HEK293T (cell line): ENCODE measurements around the gene BCAP31.

Source experiments
- FOXK2 ChIP-seq: fragments of 450-650 bp; IDR thresholded peaks from 2 replicates; pipeline ENCODE4 v1.6.1; 2016; ENCODE audit warnings: mild to moderate bottlenecking
- SP1 ChIP-seq: fragments of 450-650 bp; IDR thresholded peaks from 2 replicates; pipeline ENCODE4 v1.6.1; 2017
- SUZ12 ChIP-seq: fragments of 450-650 bp; IDR thresholded peaks from 2 replicates; pipeline ENCODE4 v1.6.1; 2016; ENCODE audit warnings: mild to moderate bottlenecking
- TARDBP ChIP-seq: fragments of 450-650 bp; IDR thresholded peaks from 2 replicates; pipeline ENCODE4 v1.6.1; 2016
- ZNF384 ChIP-seq: fragments of 450-650 bp; IDR thresholded peaks from 2 replicates; pipeline ENCODE4 v1.6.1; 2016

GRCh38 chrX:153740631-153741222 is 16.5 kb upstream of the BCAP31 start:
- TF ChIP-seq ZNF384 (no peak), SP1 (no peak), TARDBP (no peak), SUZ12 (no peak), FOXK2 (no peak)
